Activated T-cell treated with anti-CD3 and anti-CD28 coated beads, Interleukin-2, amount 50 U/mL, for 48 hours (primary cell): Measurements from ENCODE around the gene TAS2R1.
"Not testable (repeated sequence)": the region's sequence is repeated elsewhere in the genome, so short reads cannot be mapped to it uniquely, and the experiment has no call there.

Experiments
- DNase-seq, 2 experiments: peaks; one replicate each; pipeline ENCODE4 v3.0.0-alpha.2; 2020

TAS2R1 gene

GRCh38 chr5:9621379-9621903 is 8.7 kb downstream of the TAS2R1 start:
- no peak for DNase-seq

GRCh38 chr5:9619331-9620092 is 10.6 kb downstream of the TAS2R1 start:
- DNase-seq, result no peak

DNA sequence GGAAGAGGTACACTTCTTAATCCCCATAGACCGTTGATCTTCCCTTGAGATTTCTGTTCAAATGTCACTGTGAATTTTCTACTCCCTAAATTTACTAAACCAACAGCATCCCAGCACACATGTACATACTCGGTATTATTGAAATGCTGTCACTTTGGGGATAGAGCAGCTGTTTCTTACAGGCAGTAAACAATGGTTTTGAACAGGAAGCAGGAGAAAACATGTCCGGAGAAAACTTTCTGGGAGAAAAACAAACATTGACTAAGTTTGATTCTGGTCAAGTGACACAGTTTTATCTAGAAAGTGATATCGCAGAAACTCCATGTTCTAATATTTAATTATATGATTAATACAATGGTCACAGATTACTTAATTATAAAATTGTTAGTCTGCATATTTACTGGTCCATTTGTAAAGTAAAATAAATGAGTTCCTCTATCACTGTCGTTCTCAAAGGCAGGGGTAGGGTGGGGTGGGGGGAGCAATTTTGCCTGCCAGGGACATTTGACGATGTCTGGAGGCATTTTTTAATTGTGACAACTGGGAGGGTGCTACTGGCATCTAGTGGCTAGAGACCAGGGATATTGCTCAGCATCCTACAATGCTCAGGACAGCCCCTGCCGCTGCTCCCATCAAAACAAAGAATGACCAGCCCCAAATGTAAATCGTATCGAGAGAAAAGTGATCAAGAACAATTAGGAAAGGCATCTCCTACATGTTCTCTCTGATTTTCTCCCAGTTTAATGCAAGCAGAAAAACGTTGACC is 12.2 kb downstream of the TAS2R1 start:
- no peak for DNase-seq

GRCh38 chr5:9617221-9617620 is 12.9 kb downstream of the TAS2R1 start:
- DNase-seq, result no peak

DNA sequence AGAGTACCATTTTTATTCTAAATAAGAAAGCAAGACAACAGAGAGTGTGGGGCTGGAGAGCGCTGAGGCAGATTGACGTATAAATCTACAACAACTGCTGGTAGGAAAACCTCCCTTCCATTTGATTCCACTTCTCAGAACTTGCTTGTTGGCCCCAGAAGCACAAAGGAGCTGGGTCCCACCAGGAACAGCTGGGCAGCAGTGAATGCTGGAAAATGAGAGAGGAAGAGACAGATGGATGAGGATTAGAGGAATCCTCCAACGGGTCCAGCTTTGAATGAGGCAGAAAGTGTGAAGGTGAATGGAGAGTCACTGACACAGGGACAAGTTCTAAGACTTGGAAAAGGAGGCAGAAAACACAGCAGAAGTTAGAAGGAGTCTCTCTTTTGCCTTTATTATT is 14.8 kb downstream of the TAS2R1 start:
- DNase-seq, result no peak

GRCh38 chr5:9613360-9613759 is 16.8 kb downstream of the TAS2R1 start:
- DNase-seq, result no peak

DNA sequence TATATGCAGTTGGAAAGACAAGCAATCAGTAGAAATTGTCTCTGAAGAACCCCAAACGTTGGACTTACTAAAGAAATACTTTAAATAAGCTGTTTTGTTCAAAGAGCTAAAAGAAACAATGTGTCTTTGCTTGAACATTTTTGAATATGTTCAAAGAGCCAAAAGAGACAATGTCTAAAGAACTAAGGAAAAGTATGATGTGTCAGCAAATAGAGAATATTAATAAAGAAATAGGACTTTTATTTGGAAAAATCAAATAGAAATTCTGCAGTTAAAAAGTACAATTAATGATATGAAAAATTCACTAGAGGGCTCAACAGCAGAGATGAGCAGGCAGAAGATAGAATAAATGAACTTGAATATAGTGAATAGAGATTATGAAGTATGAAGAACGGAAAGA is 19.2 kb downstream of the TAS2R1 start:
- no peak for DNase-seq

DNA sequence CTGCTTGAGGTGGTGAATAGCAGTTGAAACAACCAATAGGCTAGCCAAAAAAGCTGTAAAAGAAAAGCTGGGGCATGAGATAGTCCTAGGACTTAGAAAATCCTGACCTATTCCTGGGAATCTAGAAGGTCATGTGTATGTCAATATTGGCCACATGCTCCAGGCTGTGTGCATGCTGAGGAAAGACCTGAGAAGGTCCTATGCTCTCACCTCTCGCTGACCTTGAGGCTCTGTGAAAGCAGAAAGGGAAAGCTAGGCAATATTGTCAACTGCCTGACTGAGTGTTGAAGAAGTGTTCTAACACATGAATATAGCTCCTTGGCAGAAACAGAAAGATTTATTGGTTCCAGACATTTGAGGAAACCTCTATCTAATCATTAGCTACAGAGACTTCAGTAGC is 19.8 kb downstream of the TAS2R1 start:
- no peak for DNase-seq

- DNase-seq, result no peak
Measured at GRCh38 chr5:9608093-9608492, 22.1 kb downstream of the TAS2R1 start.

GRCh38 chr5:9605041-9605838 is 24.9 kb downstream of the TAS2R1 start:
- no peak for DNase-seq

DNA sequence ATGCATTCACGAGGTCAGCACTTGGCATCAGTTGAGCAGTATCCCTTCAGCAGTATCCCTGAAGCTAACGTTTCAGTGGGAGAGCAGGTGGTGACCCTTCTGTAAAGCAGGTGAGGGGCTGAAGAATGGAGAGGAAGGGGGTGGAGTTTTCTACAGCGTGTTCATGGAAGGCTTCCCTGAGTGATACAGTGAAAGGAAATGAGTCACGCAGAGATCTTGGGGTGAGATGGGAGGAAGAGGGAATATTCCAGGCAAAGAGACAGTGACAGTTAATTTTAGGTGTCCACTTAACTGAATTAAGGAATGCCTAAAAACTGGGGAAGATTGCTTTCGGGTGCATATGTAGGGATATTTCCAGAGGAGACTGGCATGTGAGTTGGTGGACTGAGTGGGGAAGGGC is 25.7 kb downstream of the TAS2R1 start:
- DNase-seq, result no peak

GRCh38 chr5:9601055-9601739 is 29.0 kb downstream of the TAS2R1 start:
- DNase-seq, result no peak

GRCh38 chr5:9599391-9599790 is 30.8 kb downstream of the TAS2R1 start:
- DNase-seq, result no peak

DNA sequence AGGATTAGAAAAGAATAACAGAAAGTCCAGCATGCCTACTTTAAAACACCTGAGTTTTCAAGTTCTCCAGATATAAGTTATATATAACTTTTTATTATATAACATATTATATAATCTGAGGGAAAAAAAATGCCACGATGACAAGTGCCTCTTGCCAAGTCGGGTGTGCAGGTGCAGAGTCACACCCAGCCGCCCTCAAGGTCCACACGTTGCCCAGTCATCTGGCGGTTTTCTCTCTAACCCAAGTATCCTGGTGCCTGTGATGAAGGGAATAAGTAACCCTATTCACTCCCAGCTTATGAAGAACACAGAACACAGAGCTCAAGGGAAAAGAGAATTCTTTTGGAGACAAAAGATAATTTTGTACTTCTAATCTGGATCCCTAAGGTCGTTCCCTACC is 31.8 kb downstream of the TAS2R1 start:
- DNase-seq, result not testable (repeated sequence)

DNA sequence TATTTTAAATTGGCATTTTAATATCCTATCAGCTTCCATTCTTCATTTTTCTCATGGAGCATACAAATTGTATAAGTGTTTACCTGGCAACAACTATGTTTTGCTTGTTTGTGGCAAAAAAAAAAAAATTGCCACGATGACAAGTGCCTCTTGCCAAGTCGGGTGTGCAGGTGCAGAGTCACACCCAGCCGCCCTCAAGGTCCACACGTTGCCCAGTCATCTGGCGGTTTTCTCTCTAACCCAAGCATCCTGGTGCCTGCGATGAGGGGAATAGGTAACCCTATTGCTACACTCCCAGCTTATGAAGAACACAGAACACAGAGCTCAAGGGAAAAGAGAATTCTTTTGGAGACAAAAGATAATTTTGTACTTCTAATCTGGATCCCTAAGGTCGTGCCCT is 32.8 kb downstream of the TAS2R1 start:
- DNase-seq, result not testable (repeated sequence)

GRCh38 chr5:9596824-9597223 is 33.3 kb downstream of the TAS2R1 start:
- DNase-seq, result no peak

DNA sequence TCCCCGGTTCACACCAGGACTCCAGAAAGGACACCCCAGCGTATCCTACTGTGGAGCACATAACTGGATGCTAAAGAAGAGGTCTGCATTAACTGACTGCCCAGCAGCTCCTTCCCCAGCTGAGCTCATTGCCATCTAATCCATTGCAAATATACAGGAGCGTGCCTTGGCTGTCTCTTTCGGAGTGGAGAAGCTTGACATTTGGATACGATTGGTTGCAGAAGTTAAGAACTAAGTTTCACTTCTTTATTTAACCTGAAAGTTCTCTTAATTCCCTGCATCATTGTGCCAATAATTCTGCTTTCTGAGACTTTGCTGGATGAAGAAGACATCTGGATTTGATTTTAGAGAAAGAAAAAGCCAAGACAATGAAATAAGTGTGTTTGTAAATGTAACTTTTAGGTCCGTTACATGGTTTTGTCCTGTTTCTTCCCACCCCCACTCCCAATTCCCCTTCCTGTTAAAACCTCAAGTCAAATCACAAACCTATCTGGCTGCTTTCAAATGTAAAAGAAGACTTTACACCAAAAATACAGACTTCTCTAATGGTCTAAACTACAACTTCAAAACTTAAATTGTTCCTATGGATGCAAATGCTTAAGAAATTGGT is 33.9 kb downstream of the TAS2R1 start:
- no peak for DNase-seq

- no peak for DNase-seq
Measured at GRCh38 chr5:9594913-9595312, 35.2 kb downstream of the TAS2R1 start.

GRCh38 chr5:9589049-9589835 is 40.9 kb downstream of the TAS2R1 start:
- DNase-seq, result no peak

DNA sequence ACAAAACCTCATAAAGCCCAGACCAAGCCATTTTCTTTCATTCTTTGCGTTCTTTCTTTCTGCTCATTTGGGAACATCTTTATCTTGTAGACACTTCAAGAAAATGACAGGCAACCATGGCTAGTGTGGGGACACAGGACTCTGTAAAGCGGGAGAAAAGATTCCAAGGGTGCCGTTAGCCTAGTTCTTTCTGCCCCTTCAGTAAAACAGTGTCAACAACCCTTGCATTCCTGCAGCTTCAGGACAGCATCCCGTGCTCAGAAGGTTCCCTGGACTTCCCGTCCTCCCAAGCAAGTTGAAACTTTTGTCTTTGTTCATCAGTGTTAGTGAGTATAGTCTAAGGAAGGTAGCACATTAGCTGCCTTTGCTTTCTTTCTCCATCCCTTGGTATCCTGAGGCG is 41.9 kb downstream of the TAS2R1 start:
- no peak for DNase-seq

GRCh38 chr5:9587135-9587534 is 43.0 kb downstream of the TAS2R1 start:
- DNase-seq, result no peak
